Activated CD8-positive, alpha-beta memory T cell treated with anti-CD3 and anti-CD28 coated beads for 1 hour (primary cell): Measurements from ENCODE around the gene TRMU.
"Not testable (repeated sequence)": the region's sequence is repeated elsewhere in the genome, so short reads cannot be mapped to it uniquely, and the experiment has no call there.

Source experiments
- DNase-seq, 2 donors: peaks; one replicate each; pipeline ENCODE4 v3.0.0-alpha.2; 2020; ENCODE audit warnings: low read depth in 1 of 2; ENCODE audit errors: extremely low read depth in 1 of 2

TRMU gene

GRCh38 chr22:46382524-46382923, 47.0 kb downstream of the TRMU start:
- DNase-seq, result no peak

GRCh38 chr22:46386312-46386711, 50.8 kb downstream of the TRMU start:
- DNase-seq, result no peak

GRCh38 chr22:46387748-46388147, 52.2 kb downstream of the TRMU start:
- no peak for DNase-seq

GRCh38 chr22:46388647-46389046, 53.1 kb downstream of the TRMU start:
- DNase-seq, result no peak

GRCh38 chr22:46389081-46389480, 53.6 kb downstream of the TRMU start:
- DNase-seq, result no peak

GRCh38 chr22:46390105-46390651, 54.7 kb downstream of the TRMU start:
- DNase-seq, result no peak

GRCh38 chr22:46390652-46391301, 55.3 kb downstream of the TRMU start:
- DNase-seq, result no peak

GRCh38 chr22:46391486-46392136, 56.1 kb downstream of the TRMU start:
- DNase-seq, result no peak

DNA sequence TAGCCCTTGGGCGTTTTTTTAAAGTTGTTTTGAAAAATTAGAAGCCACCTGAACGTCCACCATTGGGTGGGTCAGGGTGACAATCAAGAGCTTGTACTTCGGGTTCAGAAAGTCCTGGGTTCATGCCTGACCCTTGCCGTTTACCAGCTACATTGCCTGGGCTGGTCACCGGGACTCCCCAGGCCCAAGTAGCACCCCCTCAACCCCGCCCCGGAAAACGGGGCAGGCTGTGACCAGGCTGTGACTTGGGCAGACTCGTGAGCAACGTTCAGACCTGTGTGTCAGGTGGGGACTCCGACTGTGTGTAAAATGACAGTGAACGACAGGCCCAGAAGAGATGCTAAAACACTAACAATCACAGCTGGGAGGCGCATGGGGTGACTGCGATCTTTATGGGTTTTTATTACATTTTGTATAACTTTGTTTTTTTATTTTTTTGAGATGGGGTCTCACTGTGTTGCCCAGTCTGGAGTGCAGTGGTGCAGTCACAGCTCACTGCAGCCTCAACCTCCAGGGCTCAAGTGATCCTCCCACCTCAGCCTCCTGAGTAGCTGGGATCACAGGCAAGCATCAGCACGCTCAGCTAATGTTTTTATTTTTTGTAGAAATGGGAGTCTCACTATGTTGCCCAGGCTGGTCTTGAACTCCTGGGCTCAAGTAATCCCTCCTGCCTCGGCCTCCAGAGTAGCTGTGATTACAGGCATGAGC, 56.8 kb downstream of the TRMU start:
- no peak for DNase-seq

DNA sequence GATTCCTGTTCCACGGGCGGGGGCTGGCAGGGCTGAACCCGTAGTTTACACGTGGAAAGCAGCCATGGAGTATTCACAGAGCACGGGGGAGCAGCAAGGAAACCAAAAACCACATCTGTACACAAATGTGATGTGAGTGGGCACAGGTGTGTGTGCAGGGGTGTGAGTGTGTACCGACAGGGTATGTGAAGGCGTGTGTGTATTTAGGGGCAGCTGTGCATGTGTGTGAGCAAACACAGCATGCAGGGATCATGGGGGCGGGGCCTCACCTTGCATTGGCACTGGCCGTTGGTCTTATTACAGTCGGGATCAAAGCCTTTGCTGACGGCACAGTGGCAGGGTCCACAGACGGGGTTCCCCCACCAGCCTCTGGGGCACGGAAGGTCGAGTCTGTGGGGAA, 58.4 kb downstream of the TRMU start:
- DNase-seq, result no peak

DNA sequence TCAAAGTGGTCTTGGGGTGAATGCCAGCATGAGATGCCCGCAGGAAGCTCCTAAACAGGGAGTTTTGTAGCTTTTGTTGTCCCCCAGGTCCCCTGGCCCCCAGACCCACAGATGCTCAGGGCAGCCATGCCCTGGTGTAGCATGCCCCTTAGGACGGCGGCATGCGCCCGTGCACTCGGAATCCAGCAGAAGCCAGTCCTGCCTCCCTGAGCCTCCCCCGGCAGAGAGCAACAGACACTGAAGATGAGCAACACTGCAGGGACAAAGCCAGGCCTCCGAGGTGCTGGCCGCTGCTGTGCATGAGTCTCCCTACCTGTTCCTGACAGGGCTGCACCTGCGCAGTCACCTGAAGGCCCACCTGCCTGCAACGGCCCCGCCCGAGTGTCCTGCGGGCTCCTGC, 59.1 kb downstream of the TRMU start:
- no peak for DNase-seq

DNA sequence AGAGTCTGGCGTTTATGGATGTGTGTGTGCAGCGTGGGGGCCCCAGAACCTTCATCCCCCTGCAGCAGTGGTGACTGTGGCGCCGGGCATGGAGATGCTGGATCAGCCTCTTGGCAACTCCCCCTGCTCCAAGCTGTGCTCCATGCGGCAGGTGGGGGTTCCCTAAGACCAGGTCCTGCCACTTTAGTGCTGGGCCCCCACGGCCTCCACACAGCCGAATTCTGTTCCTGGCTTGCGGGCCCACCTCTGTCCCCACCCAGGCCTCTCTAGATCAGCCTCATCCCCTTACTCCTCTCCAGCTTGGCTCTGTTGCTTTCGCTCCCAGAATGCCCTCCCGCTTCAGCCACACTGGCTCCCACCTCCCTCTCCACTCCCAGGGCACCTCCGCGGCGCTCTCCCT, 59.6 kb downstream of the TRMU start:
- DNase-seq, result no peak

- not testable (repeated sequence) for DNase-seq
These were observed 61.5 kb downstream of the TRMU start for GRCh38 chr22:46397049-46397448.

GRCh38 chr22:46397514-46397913, 62.0 kb downstream of the TRMU start:
- no peak for DNase-seq

- no peak for DNase-seq
These were observed 62.4 kb downstream of the TRMU start for GRCh38 chr22:46397951-46398350.

DNA sequence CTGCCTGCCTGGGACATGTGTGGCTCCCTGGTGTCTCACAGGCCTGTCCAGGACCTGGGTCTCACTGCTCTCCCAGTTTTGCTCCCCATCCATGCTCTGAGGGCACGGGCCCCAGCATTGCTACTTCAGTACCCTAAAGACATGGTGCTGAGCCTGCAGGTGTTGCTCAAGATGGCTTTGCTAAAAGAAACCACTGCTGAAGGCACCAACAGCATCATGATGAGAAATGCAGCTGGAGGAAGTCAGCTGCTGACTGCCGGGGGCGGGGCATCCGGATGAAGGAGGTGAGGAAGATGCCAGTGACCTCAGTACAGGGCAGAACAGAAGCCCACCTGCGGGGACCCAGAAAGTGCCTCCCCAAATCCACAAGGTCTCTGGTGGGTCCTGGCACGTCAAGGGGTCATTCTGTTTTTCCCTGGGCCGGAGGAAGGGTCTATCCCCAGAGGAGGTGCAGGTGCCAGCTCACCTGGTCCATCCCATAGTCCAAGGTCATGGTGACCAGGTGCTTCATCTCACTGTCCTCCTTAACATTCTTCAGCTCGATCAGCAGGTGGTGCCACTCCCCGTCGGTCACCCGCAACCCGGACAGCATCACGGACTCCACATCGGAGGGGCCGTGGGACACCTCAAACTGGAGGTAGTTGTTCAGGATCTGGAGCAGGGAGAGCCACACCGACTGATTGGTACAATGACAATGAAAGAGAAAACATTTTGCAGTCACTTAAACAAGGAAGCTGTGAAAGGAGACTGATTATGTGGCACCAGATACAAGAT, 63.9 kb downstream of the TRMU start:
- no peak for DNase-seq

DNA sequence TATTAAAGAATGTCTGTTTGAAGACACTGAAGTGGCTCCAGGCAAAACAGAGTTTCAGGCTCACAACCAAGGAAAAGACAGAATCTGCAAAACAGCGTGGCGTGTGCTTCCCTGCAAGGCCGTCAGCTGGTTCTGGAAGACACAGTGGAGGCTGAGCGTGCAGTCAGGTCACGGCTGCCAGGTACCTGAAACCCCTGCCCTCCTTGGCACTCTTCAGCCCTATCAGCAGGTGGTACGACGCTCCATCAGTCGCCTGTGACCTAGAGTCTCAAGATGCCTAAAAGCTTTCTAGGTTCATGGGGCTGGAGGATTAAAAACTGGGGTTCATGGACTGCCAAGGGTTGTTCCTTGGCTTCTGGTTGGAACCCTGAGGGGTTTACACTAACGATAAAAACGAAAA, 65.9 kb downstream of the TRMU start:
- no peak for DNase-seq

- no peak for DNase-seq
These were observed 67.0 kb downstream of the TRMU start for GRCh38 chr22:46402505-46402904.

DNA sequence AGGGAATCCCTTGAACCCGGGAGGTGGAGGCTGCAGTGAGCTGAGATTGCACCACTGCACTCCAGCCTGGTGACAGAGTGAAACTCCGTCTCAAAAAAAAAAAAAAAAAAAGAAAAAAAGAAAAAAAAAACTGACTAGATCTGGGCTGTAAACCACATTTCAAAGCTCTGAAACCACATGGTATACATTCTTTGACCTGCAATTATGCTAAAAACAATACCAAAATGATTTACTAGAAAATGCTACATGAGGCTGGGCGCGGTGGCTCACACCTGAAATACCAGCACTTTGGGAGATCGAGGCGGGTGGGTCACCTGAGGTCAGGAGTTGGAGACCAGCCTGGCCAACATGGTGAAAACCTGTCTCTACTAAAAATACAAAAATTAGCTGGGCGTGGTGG, 68.4 kb downstream of the TRMU start:
- DNase-seq, result not testable (repeated sequence)

GRCh38 chr22:46405901-46406300, 70.4 kb downstream of the TRMU start:
- DNase-seq, result no peak

GRCh38 chr22:46406349-46406748, 70.8 kb downstream of the TRMU start:
- DNase-seq, result no peak
